ENCODE data around the gene LYPD6.

- TF ChIP-seq POLR2A (IDR thresholded peaks at IDR 0.05) (no peak), CTCF (IDR thresholded peaks at IDR 0.05) (no peak), POLR2AphosphoS5 (IDR thresholded peaks at IDR 0.05) (no peak)
These were observed 152.7 kb downstream of the LYPD6 start for GRCh38 chr2:149483004-149483605.
